Measurements from ENCODE around the gene UBA1.

GRCh38 chrX:47241201-47242011, 47.8 kb downstream of the UBA1 start:
- no peak for TF ChIP-seq CTCF (IDR thresholded peaks at IDR 0.05; ENCODE audit: control extremely low read depth in 1 of 3, insufficient read depth in 1 of 3, low read depth in 1 of 3, low read length in 3 of 3)
- no peak for TF ChIP-seq POLR2A (IDR thresholded peaks at IDR 0.05; ENCODE audit: control extremely low read depth in 1 of 2, low read depth in 2 of 2, low read length in 2 of 2)
- TF ChIP-seq E2F6 (IDR thresholded peaks at IDR 0.05), result no peak
- no peak for TF ChIP-seq EZH2 (IDR thresholded peaks at IDR 0.05; ENCODE audit: low read depth, low read length, severe bottlenecking)
- no peak for TF ChIP-seq HDAC2 (IDR thresholded peaks at IDR 0.05; ENCODE audit: borderline replicate concordance in 1 of 2, low read depth in 2 of 2, low read length in 2 of 2)
- TF ChIP-seq GABPA (IDR thresholded peaks at IDR 0.05; ENCODE audit: borderline replicate concordance, insufficient read depth, low read length), result no peak
- no peak for TF ChIP-seq JUND (IDR thresholded peaks at IDR 0.05; ENCODE audit: low read length)
- no peak for TF ChIP-seq ZNF274 (IDR thresholded peaks at IDR 0.05; ENCODE audit: borderline replicate concordance, extremely low read depth, low read length)
- TF ChIP-seq CBX8 (IDR thresholded peaks at IDR 0.05; ENCODE audit: borderline replicate concordance, low read depth, low read length), result no peak

All from H1 (cell line).